BE2C (cell line): Measurements from ENCODE around the gene TMEM59.

Experiments
- DNase-seq: peaks from one replicate; pipeline ENCODE4 v3.0.0-alpha.2; 2020
- H3K27me3 ChIP-seq: fragments of 250-450 bp; sonication (Bioruptor Pico); 2 replicates; pipeline ENCODE4 v1.5.1; 2020; ENCODE audit warnings: mild to moderate bottlenecking
- H3K36me3 ChIP-seq: fragments of 250-450 bp; sonication (Bioruptor Pico); 2 replicates; pipeline ENCODE4 v1.5.1; 2020; ENCODE audit warnings: mild to moderate bottlenecking
- H3K4me1 ChIP-seq: fragments of 250-450 bp; sonication (Bioruptor Pico); 2 replicates; pipeline ENCODE4 v1.5.1; 2020
- H3K4me3 ChIP-seq: 2 replicates; pipeline ENCODE4 v1.5.1; 2011; ENCODE audit warnings: low read depth, low read length
- H3K9me3 ChIP-seq: fragments of 250-450 bp; sonication (Bioruptor Pico); 2 replicates; pipeline ENCODE4 v1.5.1; 2020
- TF ChIP-seq, protein P1 (sequence below): IDR thresholded peaks from 2 replicates; pipeline ENCODE4 v1.5.1; 2012; ENCODE audit warnings: mild to moderate bottlenecking, low read depth, low read length

Gene TMEM59

DNA sequence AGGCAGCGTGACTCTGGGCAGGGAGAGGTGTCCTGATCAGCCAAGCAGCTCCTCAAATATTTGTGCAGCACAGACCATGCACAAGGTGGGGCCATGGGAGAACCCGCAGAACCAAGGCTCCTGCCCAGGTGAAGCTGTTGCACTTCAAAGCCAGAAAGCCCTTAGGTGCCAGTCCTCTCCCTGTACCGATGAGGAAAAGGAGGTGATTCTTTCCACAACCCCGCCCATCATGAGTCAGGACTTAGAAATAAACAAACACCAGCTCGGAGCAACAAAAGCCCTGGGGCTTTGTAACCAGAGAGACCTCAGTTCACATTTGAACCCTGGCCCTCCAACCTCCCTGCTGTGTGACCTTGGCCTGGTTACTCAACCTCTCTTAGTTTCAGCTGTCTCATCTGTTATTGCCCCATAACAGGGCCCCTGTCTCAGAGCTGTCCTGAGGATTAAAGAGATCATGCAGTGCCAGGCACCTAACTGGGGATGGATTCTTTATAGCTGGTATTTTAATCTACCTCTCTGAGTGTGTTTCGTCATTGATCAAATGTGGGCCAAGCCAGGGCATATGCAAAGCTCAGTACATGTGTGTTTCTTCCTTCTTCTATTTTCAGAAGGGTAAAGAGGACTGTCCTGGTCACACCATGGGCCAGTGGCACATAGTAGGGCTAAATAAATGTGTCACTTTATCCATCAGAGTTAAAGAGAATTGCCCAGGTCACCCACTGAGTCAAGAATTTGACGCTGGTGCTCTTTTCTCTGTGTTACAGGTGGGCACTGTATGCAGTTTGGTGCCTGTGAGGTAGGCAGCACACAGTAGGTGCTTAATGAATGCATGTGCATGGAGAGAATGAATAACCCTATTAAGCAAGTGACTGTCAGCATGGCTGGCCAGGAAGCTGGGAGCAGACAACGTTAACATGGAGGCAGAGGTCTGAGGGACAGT is 36.4 kb downstream of the TMEM59 start:
- Histone ChIP-seq H3K27me3 (no peaks in the 10 kb centered on the region), H3K9me3 (no peaks in the 10 kb centered on the region)

DNA sequence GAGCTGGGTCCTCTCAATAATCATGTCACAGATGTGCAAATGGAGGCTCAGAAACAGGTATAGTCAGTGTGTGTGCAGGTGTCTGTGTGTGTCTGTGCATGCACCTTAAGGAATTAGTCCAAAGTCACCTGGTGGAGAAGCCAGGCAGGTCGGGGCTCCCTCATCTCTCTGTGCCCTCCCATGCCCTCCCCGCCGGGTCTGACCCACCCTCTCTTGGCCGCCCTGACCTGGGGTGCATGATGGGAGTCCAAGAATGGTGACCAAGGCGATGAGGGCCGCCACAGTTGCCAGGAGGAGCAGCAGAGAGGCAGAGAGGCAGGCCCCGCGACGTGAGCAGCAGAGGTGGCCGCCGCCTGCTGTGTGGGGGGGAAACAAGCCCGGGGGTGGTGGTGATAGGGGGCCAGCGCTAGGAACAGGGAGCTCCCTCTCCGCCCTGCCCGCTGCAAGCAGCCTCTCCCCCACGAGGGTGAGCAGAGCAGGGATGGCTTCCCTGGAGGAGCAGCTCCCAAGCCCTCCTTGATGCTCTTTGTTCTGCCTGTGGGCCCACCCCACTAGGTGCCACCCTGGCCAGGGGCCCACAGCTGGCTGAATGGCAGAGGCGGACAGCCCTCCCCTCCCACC is 38.9 kb downstream of the TMEM59 start:
- H3K4me1 ChIP-seq, result no peaks in the 10 kb centered on the region
- no peaks in the 10 kb centered on the region for H3K27me3 ChIP-seq
- no peak for DNase-seq
- no peak overlapping the region for H3K4me3 ChIP-seq
- no peaks in the 10 kb centered on the region for H3K36me3 ChIP-seq
- H3K9me3 ChIP-seq, result no peaks in the 10 kb centered on the region
- TF ChIP-seq, protein P1, sequence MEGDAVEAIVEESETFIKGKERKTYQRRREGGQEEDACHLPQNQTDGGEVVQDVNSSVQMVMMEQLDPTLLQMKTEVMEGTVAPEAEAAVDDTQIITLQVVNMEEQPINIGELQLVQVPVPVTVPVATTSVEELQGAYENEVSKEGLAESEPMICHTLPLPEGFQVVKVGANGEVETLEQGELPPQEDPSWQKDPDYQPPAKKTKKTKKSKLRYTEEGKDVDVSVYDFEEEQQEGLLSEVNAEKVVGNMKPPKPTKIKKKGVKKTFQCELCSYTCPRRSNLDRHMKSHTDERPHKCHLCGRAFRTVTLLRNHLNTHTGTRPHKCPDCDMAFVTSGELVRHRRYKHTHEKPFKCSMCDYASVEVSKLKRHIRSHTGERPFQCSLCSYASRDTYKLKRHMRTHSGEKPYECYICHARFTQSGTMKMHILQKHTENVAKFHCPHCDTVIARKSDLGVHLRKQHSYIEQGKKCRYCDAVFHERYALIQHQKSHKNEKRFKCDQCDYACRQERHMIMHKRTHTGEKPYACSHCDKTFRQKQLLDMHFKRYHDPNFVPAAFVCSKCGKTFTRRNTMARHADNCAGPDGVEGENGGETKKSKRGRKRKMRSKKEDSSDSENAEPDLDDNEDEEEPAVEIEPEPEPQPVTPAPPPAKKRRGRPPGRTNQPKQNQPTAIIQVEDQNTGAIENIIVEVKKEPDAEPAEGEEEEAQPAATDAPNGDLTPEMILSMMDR, result no peak

More for the DNA sequence above, 36.4 kb downstream of the TMEM59 start:
- Histone ChIP-seq H3K36me3 (no peaks in the 10 kb centered on the region), H3K4me3 (no peak overlapping the region), H3K4me1 (no peaks in the 10 kb centered on the region)
- no peak for DNase-seq
- TF ChIP-seq, protein P1, result no peak

DNA sequence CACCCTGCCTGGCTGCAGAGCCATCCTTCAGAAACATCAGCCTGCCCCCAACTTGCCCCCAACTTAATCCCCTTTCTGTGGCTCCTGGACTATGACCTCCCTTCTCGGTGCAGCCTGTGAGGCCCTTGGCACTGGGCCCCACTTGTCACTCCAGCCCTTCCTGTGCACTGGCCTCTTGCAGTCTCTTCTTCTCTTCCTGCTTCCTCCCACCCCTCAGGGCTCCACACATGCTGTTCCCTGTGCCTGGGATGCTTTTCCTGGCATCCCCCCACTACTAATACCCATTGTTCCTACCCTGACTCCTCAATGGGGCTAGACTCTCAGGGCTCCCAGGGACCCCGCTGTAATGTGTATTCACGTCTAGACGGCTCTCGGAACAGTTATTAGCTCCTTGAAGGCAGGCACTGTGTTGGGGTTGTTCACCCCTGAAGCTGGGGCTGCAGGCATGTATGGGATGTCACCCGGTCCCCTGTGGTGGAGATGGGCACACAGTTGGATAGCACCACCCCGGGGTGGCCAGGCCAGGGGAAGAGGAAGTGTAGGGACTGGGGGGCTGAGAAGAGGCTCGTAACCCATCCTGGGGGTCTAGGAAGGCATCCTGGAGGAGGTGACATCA is 39.5 kb downstream of the TMEM59 start:
- H3K9me3 ChIP-seq, result no peaks in the 10 kb centered on the region
- DNase-seq, result no peak
- H3K27me3 ChIP-seq, result no peaks in the 10 kb centered on the region
- no peaks in the 10 kb centered on the region for H3K36me3 ChIP-seq
- H3K4me1 ChIP-seq, result no peaks in the 10 kb centered on the region
- TF ChIP-seq, protein P1, result no peak
- no peak overlapping the region for H3K4me3 ChIP-seq

DNA sequence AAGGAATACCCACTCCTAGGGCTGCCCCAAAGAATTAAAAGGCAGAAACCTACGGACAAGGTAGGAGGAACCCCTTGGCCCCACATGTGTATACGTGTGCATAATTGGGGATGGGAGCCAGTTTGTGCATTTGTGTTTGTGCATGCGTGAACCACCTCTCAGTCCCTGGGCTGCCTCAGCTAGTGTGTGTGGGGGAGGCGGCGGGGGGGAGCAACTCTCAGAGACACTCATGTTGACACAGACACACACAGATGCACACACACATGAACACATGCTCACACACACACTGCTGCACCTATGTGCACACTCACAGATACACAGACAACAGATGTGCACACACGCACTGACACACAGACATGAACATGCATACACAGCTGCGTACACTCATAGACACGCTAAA is 40.1 kb downstream of the TMEM59 start:
- H3K4me3 ChIP-seq, result no peak overlapping the region
- H3K9me3 ChIP-seq, result no peaks in the 10 kb centered on the region
- no peaks in the 10 kb centered on the region for H3K36me3 ChIP-seq
- H3K27me3 ChIP-seq, result no peaks in the 10 kb centered on the region
- no peaks in the 10 kb centered on the region for H3K4me1 ChIP-seq
- TF ChIP-seq, protein P1, result no peak
- no peak for DNase-seq

DNA sequence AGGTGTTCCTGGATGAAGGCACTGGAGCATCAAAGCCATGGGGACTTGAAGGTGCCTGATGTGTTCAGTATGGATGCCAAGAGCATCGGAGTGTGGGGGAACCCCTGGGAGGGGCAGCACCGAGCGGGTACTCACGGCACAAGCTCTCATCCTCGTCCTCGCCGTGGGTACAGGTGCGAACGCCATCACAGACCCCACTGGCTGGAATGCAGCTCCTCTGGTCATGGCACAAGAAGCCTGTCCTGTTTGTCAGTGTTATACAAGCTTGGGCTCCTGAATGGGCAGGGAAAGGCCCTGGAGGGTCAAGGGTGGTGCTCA is 41.0 kb downstream of the TMEM59 start:
- H3K4me1 ChIP-seq, result no peaks in the 10 kb centered on the region
- H3K9me3 ChIP-seq, result no peaks in the 10 kb centered on the region
- TF ChIP-seq, protein P1, result no peak
- H3K27me3 ChIP-seq, result no peaks in the 10 kb centered on the region
- H3K36me3 ChIP-seq, result no peaks in the 10 kb centered on the region
- no peak overlapping the region for H3K4me3 ChIP-seq
- DNase-seq, result no peak
